Hepatocyte (in vitro differentiated cells): ENCODE measurements around the gene SNAI3.

Source experiments
- CTCF ChIP-seq: fragments of 200-600 bp; sonication (generic); IDR thresholded peaks from 2 replicates; pipeline ENCODE4 v1.5.1; 2016; ENCODE audit warnings: antibody characterized with exemption, mild to moderate bottlenecking; ENCODE audit not compliant: poor library complexity
- EZH2 ChIP-seq: fragments of 200-600 bp; sonication (generic); IDR thresholded peaks from 2 replicates; pipeline ENCODE4 v1.6.1; 2016; ENCODE audit warnings: antibody characterized with exemption, mild to moderate bottlenecking, borderline replicate concordance

DNA sequence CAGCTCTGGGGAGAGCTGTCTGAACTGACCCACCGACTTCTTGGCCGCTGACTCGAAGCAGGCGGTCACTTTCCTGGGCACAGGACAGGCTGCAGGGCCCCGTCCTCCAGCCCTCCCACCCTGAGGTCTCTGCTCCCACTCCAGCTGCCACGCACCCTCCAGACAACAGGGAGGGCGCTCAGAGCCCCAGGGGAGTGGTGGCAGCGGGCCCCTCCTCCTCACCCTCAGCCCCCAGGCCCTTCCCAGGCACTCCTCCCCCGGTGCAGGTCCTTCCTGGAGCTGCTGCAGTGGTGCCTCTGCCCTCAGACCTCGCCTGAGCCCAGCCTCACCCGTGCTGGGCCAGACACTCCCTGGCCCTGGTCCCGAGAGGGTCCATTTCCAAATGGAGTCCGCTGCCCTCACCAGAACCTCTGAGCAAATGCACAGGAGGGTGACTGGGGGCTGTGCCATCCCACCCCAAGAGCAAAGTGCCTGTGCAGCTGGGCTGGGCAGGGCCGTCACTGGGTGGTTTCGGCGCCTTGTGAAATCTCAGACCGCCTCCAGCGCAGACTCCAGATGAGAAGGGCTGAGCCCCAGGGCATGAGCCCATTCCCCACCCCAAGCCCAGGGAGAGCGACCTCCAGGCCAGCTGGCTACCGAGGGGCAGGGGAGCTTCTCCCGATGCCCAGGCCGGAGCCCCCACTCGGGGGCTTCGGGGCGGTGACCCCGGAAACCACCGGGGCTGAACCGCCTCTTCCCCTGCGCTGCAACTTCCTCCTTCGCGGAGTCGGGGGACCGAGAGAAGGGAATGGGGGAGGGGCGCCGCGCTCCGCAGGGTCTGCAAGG is 36.2 kb downstream of the SNAI3 start:
- TF ChIP-seq EZH2 (no peak), CTCF (no peak)
